ENCODE data around the gene MEGF11.

- TF ChIP-seq CTCF (IDR thresholded peaks at IDR 0.05) (no peak), POLR2A (IDR thresholded peaks at IDR 0.05) (no peak)
Measured at GRCh38 chr15:66039117-66039871, 214.3 kb downstream of the MEGF11 start.

Data from right lobe of liver (tissue), 4 donors.